H1 (cell line): ENCODE results near the gene CGREF1. TPM values are rescaled to one million over a fixed set of nuclear protein-coding genes. Genes with fewer than 3 reads are reported as not detected.

Experiments used
- CTCF ChIA-PET: fragments of 300-600 bp; sonication (Branson Sonifier 250); formaldehyde crosslinking; loops from one replicate; lab custom pipeline; 2021; ENCODE audit not compliant: partially characterized antibody; lab: Charles Lee
- POLR2A ChIA-PET: fragments of 300-600 bp; sonication (Branson Sonifier 250); formaldehyde crosslinking; loops from one replicate; lab custom pipeline; 2021; ENCODE audit warnings: inconsistent platforms; ENCODE audit not compliant: partially characterized antibody; lab: Charles Lee
- DNase-seq, 2 experiments: peaks; one replicate each; pipeline versions ENCODE4 v3.0.0 to v3.0.0-alpha.2; 2010 to 2022; ENCODE audit warnings: low spot score in 2 of 2, low read depth in 1 of 2, mixed read lengths in 1 of 2
- FAIRE-seq: peaks from 2 replicates; lab custom pipeline; 2011; peaks lifted over from hg19 to GRCh38; lab: Jason Lieb, UNC
- H2AFZ ChIP-seq: 2 replicates; pipeline ENCODE4 v1.8.1; 2012; ENCODE audit warnings: low read length, inconsistent platforms
- H2AK5ac ChIP-seq: 2 replicates; pipeline ENCODE4 v1.6.1; 2013; ENCODE audit warnings: low read depth, low read length
- H2BK120ac ChIP-seq: replicated peaks from 2 replicates; pipeline ENCODE3; 2013; ENCODE audit warnings: low read depth, low read length, inconsistent platforms
- H2BK12ac ChIP-seq: 2 replicates; pipeline ENCODE4 v1.6.1; 2013; ENCODE audit warnings: low read depth, low read length
- H2BK15ac ChIP-seq: 2 replicates; pipeline ENCODE4 v1.6.1; 2013; ENCODE audit warnings: low read length
- H2BK20ac ChIP-seq: 2 replicates; pipeline ENCODE4 v1.6.1; 2013; ENCODE audit warnings: low read length
- H2BK5ac ChIP-seq: 2 replicates; pipeline ENCODE4 v1.6.1; 2013; ENCODE audit warnings: low read depth, low read length
- H3K14ac ChIP-seq: 2 replicates; pipeline ENCODE4 v1.6.1; 2013; ENCODE audit warnings: inconsistent platforms; ENCODE audit not compliant: insufficient read length
- H3K18ac ChIP-seq: 2 replicates; pipeline ENCODE4 v1.6.1; 2013; ENCODE audit warnings: low read length; ENCODE audit errors: extremely low read depth
- H3K23ac ChIP-seq: 2 replicates; pipeline ENCODE4 v1.6.1; 2013; ENCODE audit warnings: inconsistent platforms; ENCODE audit not compliant: insufficient read length
- H3K23me2 ChIP-seq: 2 replicates; pipeline ENCODE4 v1.6.1; 2013; ENCODE audit warnings: low read depth, low read length
- H3K27ac ChIP-seq: 2 replicates; pipeline ENCODE4 v1.6.1; 2011; ENCODE audit warnings: low read depth, low read length, inconsistent platforms
- H3K27me3 ChIP-seq, 4 experiments: replicated peaks in 1 of 4; 1 replicate in 1 of 4; 2 replicates in 3 of 4; pipeline versions ENCODE4 v1.6.1 to v1.8.1; 2011 to 2013; ENCODE audit warnings: low read length in 3 of 4, mild to moderate bottlenecking in 3 of 4, inconsistent platforms in 2 of 4, mixed read lengths in 2 of 4, moderate library complexity in 1 of 4; ENCODE audit not compliant: control insufficient read depth in 3 of 4, insufficient read depth in 3 of 4; ENCODE audit errors: extremely low read depth in 1 of 4
- H3K36me3 ChIP-seq, 4 experiments: 2 replicates each; pipeline versions ENCODE4 v1.6.1 to v1.8.1; 2011 to 2013; ENCODE audit warnings: mild to moderate bottlenecking in 4 of 4, low read length in 3 of 4, moderate library complexity in 2 of 4, control low read depth in 1 of 4, inconsistent platforms in 1 of 4; ENCODE audit not compliant: insufficient read depth in 4 of 4, control insufficient read depth in 2 of 4
- H3K4ac ChIP-seq: replicated peaks from 2 replicates; pipeline ENCODE3; 2013; ENCODE audit warnings: low read length, low read depth, mixed read lengths, inconsistent platforms; ENCODE audit not compliant: insufficient read length
- H3K4me1 ChIP-seq, 4 experiments: replicated peaks in 1 of 4; 1 replicate in 1 of 4; 2 replicates in 3 of 4; pipeline versions ENCODE4 v1.6.1 to v1.8.1; 2011 to 2013; ENCODE audit warnings: low read length in 3 of 4, inconsistent platforms in 2 of 4, mixed read lengths in 1 of 4; ENCODE audit not compliant: insufficient read depth in 4 of 4, control insufficient read depth in 3 of 4
- H3K4me2 ChIP-seq, 2 experiments: 2 replicates each; pipeline versions ENCODE4 v1.6.1 to v1.8.1; 2011 to 2013; ENCODE audit warnings: low read depth in 2 of 2, low read length in 2 of 2, control low read depth in 1 of 2, inconsistent platforms in 1 of 2, mild to moderate bottlenecking in 1 of 2; ENCODE audit not compliant: insufficient read depth in 1 of 2
- H3K4me3 ChIP-seq, 4 experiments: fragments of 200-600, 300-600 bp in 1 of 4; sonication (generic), shearing (Covaris generic), sonication (Bioruptor Twin) in 1 of 4; 2 replicates each; pipeline versions ENCODE4 v1.5.1 to v1.8.1; 2011 to 2016; ENCODE audit warnings: low read length in 4 of 4, low read depth in 3 of 4, control low read depth in 2 of 4, inconsistent platforms in 2 of 4, mild to moderate bottlenecking in 2 of 4, mixed read lengths in 1 of 4, moderate library complexity in 1 of 4; ENCODE audit not compliant: insufficient read depth in 2 of 4; ENCODE audit errors: extremely low read depth in 1 of 4
- H3K56ac ChIP-seq: replicated peaks from 2 replicates; pipeline ENCODE3; 2013; ENCODE audit warnings: low read depth, mild to moderate bottlenecking, mixed read lengths, low read length, inconsistent platforms; ENCODE audit not compliant: insufficient read length
- H3K79me1 ChIP-seq: 2 replicates; pipeline ENCODE4 v1.6.1; 2013; ENCODE audit warnings: low read depth, low read length, control low read depth
- H3K79me2 ChIP-seq, 2 experiments: 2 replicates each; pipeline versions ENCODE4 v1.6.1 to v1.8.1; 2012 to 2013; ENCODE audit warnings: low read length in 2 of 2, mild to moderate bottlenecking in 2 of 2, inconsistent platforms in 1 of 2; ENCODE audit not compliant: insufficient read depth in 2 of 2, control insufficient read depth in 1 of 2
- H3K9ac ChIP-seq, 4 experiments: replicated peaks in 1 of 4; 1 replicate in 1 of 4; 2 replicates in 3 of 4; pipeline versions ENCODE4 v1.6.1 to v1.8.1; 2011 to 2013; ENCODE audit warnings: low read depth in 3 of 4, low read length in 3 of 4, control low read depth in 2 of 4, mild to moderate bottlenecking in 2 of 4, moderate library complexity in 2 of 4, inconsistent platforms in 1 of 4; ENCODE audit errors: extremely low read depth in 1 of 4
- H3K9me3 ChIP-seq, 2 experiments: 2 replicates each; pipeline versions ENCODE4 v1.6.1 to v1.8.1; 2012 to 2013; ENCODE audit warnings: mild to moderate bottlenecking in 2 of 2, moderate library complexity in 2 of 2, control low read depth in 1 of 2, inconsistent platforms in 1 of 2, low read depth in 1 of 2, low read length in 1 of 2, mixed read lengths in 1 of 2; ENCODE audit not compliant: insufficient read depth in 2 of 2
- H4K20me1 ChIP-seq, 2 experiments: replicated peaks in 1 of 2; 2 replicates each; pipeline versions ENCODE3 to v1.8.1; 2011 to 2013; ENCODE audit warnings: inconsistent platforms in 2 of 2, low read length in 2 of 2, mild to moderate bottlenecking in 1 of 2; ENCODE audit not compliant: insufficient read depth in 2 of 2, control insufficient read depth in 1 of 2
- H4K5ac ChIP-seq: 2 replicates; pipeline ENCODE4 v1.6.1; 2013; ENCODE audit warnings: low read length, low read depth, mixed read lengths, inconsistent platforms; ENCODE audit not compliant: insufficient read length
- H4K8ac ChIP-seq: 2 replicates; pipeline ENCODE4 v1.8.0; 2013; ENCODE audit warnings: mild to moderate bottlenecking, moderate library complexity, low read length, inconsistent platforms; ENCODE audit not compliant: insufficient read depth; ENCODE audit errors: extremely low read depth
- H4K91ac ChIP-seq: replicated peaks from 2 replicates; pipeline ENCODE3; 2013; ENCODE audit warnings: low read length, mixed read lengths, inconsistent platforms; ENCODE audit not compliant: insufficient read length
- ASH2L ChIP-seq: fragments of 200-600, 300-600 bp; sonication (generic); IDR thresholded peaks from one replicate; pipeline ENCODE4 v1.7.1; 2017; ENCODE audit warnings: low read length
- ATF2 ChIP-seq: IDR thresholded peaks from 2 replicates; pipeline ENCODE4 v1.6.1; 2012; ENCODE audit warnings: low read length, inconsistent platforms
- GABPA ChIP-seq: IDR thresholded peaks from 2 replicates; pipeline ENCODE4 v1.6.1; 2011; ENCODE audit warnings: mild to moderate bottlenecking, low read length, moderate library complexity, borderline replicate concordance; ENCODE audit not compliant: insufficient read depth
- MAFK ChIP-seq: IDR thresholded peaks from 2 replicates; pipeline ENCODE4 v1.6.1; 2012; ENCODE audit warnings: low read depth, mild to moderate bottlenecking, improper control_type of control experiment, low read length
- NANOG ChIP-seq: IDR thresholded peaks from 2 replicates; pipeline ENCODE4 v1.6.1; 2011; ENCODE audit warnings: low read length, low read depth, mild to moderate bottlenecking, inconsistent platforms; ENCODE audit not compliant: insufficient read depth, poor library complexity, severe bottlenecking
- SIRT6 ChIP-seq: IDR thresholded peaks from one replicate; pipeline ENCODE4 v1.7.1; 2012; ENCODE audit warnings: low read length, inconsistent platforms
- SRF ChIP-seq: IDR thresholded peaks from 2 replicates; pipeline ENCODE4 v1.6.1; 2011; ENCODE audit warnings: mild to moderate bottlenecking, low read depth, low read length, moderate library complexity
- TAF1 ChIP-seq: IDR thresholded peaks from 2 replicates; pipeline ENCODE4 v1.6.1; 2011; ENCODE audit warnings: mild to moderate bottlenecking, low read depth, low read length
- TCF12 ChIP-seq: IDR thresholded peaks from 2 replicates; pipeline ENCODE4 v1.6.1; 2011; ENCODE audit warnings: low read depth, mild to moderate bottlenecking, low read length
- YY1 ChIP-seq: IDR thresholded peaks from 2 replicates; pipeline ENCODE4 v1.6.1; 2011; ENCODE audit warnings: low read depth, mild to moderate bottlenecking, low read length
- WGBS, 2 experiments: shearing (Covaris generic) in 1 of 2; methylation state at CpG; one replicate each; pipeline versions ENCODE4 v1.1.6 to v1.1.7; 2013 to 2015; ENCODE audit warnings: low lambda C conversion rate in 2 of 2, mixed read lengths in 2 of 2, inconsistent platforms in 1 of 2, low coverage in 1 of 2, missing lambda C conversion rate in 1 of 2; ENCODE audit not compliant: insufficient replicate concordance in 2 of 2, insufficient coverage in 1 of 2, insufficient read length in 1 of 2; ENCODE audit errors: extremely low coverage in 1 of 2, missing lambda C conversion rate in 1 of 2; 5-methylcytosine and 5-hydroxymethylcytosine counted together
- polyA plus RNA-seq, 7 experiments: library from polyadenylated mRNA; depleted of rRNA in 3 of 7; stranded (reverse) in 5 of 7; unstranded in 2 of 7; fragments of >200 nt in 5 of 7; fragments of 200-250 nt in 2 of 7; gene quantifications; 1 replicate in 5 of 7; 2 replicates in 1 of 7; 4 replicates in 1 of 7; pipeline versions ENCODE4 v1.2.1 to v1.2.3, GENCODE V29; 2011 to 2013; ENCODE audit warnings: missing spikeins in 2 of 7, mixed read lengths in 2 of 7
- total RNA-seq: library from RNA; stranded (reverse); fragmentation: NEBNext Ultra II Directional; extraction: Animal tissue kit (Norgen Biotek cat#: 25700); gene quantifications from 2 replicates; pipeline ENCODE4 v1.2.1, GENCODE V29; 2021

The CGREF1 gene
- total and polyA plus RNA-seq, 2 of the 8 experiments (the other 6 are each of a cell fraction or from before 2014, with no cell fraction given): 2.5 to 3.4 TPM

GRCh38 chr2:27134781-27135477 lies 16.0 kb upstream of the CGREF1 start:
- Histone ChIP-seq H3K56ac (no peak overlapping the region), H2BK120ac (peak overlapping the region; percentile 75), H4K91ac (peak overlapping the region; percentile 39), H3K4me1 (peaks cover 0 to 4% (median 3%) of the 10 kb centered on the region in 4 experiments; a peak in 5 of 7 replicates), H2BK20ac (no peak overlapping the region), H3K18ac (no peak overlapping the region), H3K9me3 (no peaks in the 10 kb centered on the region), H3K36me3 (peaks cover 2 to 24% (median 16%) of the 10 kb centered on the region in 4 experiments; a peak in 6 of 8 replicates), H3K27ac (peak overlapping the region; percentile 25; the same call in 1 of the 2 replicates), H3K23ac (no peak overlapping the region), H3K27me3 (no peaks in the 10 kb centered on the region), H2BK5ac (0 out of 2 replicates have a peak overlapping the region, but pooled peaks have one; percentile 60), H3K14ac (no peak overlapping the region), H4K5ac (peak overlapping the region; percentile 13), H2AK5ac (no peak overlapping the region), H3K9ac (peak overlapping the region in 2 of 4 experiments; percentile 34 to 36; a peak in 3 of 7 replicates), H3K79me1 (peaks cover 4% of the 10 kb centered on the region), H3K4me2 (peak overlapping the region; percentile 17 to 56), H4K20me1 (peaks cover 8 to 14% of the 10 kb centered on the region in 2 experiments), H3K4me3 (peak overlapping the region; percentile 10 to 91 (median 24); a peak in 6 of 8 replicates), H2AFZ (peak overlapping the region; percentile 31; the same call in 1 of the 2 replicates), H2BK15ac (no peak overlapping the region), H3K79me2 (peaks cover 0 to 15% of the 10 kb centered on the region in 2 experiments; a peak in 2 of 4 replicates), H2BK12ac (peak overlapping the region; percentile 21; the same call in 1 of the 2 replicates), H3K23me2 (peaks cover 2% of the 10 kb centered on the region; the same call in 1 of the 2 replicates), H3K4ac (no peak overlapping the region), H4K8ac (peak overlapping the region; percentile 69; the same call in 1 of the 2 replicates)
- POLR2A ChIA-PET: interaction anchor here (0.7 to 2.3 kb wide), 12 partner anchors 9 to 229 kb away, joined by 3 to 24 read pairs (median 4); partner anchors contain the start of genes ABHD1, ATRAID, CAD and CGREF1
- FAIRE-seq: no peak
- DNase-seq: no peak
- CTCF ChIA-PET: interaction anchor here (1.1 to 4.3 kb wide), 15 partner anchors 10 to 129 kb away, joined by 3 to 38 read pairs (median 8); partner anchors contain the start of genes ABHD1, KHK, OST4 and SLC30A3
- WGBS, 2 experiments: 55% methylated on average over 33 of the region's 33 CpGs; no CpG with 5 or more reads in 1 of the 2 experiments
- TF ChIP-seq SIRT6 (no peak), GABPA (no peak), SRF (no peak), MAFK (no peak), TAF1 (peak; percentile 62), TCF12 (no peak), ATF2 (no peak), NANOG (no peak), YY1 (peak; percentile 99), ASH2L (no peak)
